GM12878 (cell line): ENCODE data around the gene RIT2. TPM values are rescaled to one million over a fixed set of nuclear protein-coding genes. Genes with fewer than 3 reads are reported as not detected.

Source experiments
- ATAC-seq: fragments of 200-7000 bp; cut with Tn5 transposase; 3 replicates; pipeline ENCODE4 v1.9.1; 2020; ENCODE audit warnings: mild to moderate bottlenecking, moderate library complexity
- BruUV-seq: library from RNA; stranded (reverse); fragments of 400-500 nt; replicated peaks from 2 replicates; lab custom pipeline; 2021; lab: Mats Ljungman, UMichigan
- CTCF ChIA-PET: fragments of 300-600 bp; sonication (Branson Sonifier 250); formaldehyde crosslinking; extraction: SDS; loops from one replicate; lab custom pipeline; 2021; ENCODE audit warnings: inconsistent platforms; lab: Yijun Ruan, JAX
- POLR2A ChIA-PET: fragments of 350-600 bp; formaldehyde crosslinking; extraction: SDS; loops from one replicate; lab custom pipeline; 2021; ENCODE audit warnings: inconsistent platforms; lab: Charles Lee
- RAD21 ChIA-PET: fragments of 300-600 bp; sonication (Branson Sonifier 250); formaldehyde crosslinking; loops from one replicate; lab custom pipeline; 2023; ENCODE audit warnings: antibody characterized with exemption; ENCODE audit not compliant: unreplicated experiment; lab: Charles Lee
- SMC1A ChIA-PET: fragments of 300-600 bp; sonication (Branson Sonifier 250); formaldehyde crosslinking; loops from one replicate; lab custom pipeline; 2023; ENCODE audit not compliant: unreplicated experiment, uncharacterized antibody; lab: Charles Lee
- DNase-seq: peaks from one replicate; pipeline ENCODE4 v3.0.0-alpha.2; 2011; ENCODE audit warnings: low read depth, low spot score
- FAIRE-seq: peaks from 3 replicates; lab custom pipeline; 2011; peaks lifted over from hg19 to GRCh38; lab: Jason Lieb, UNC
- H2AFZ ChIP-seq: 2 replicates; pipeline ENCODE4 v1.6.0; 2011; ENCODE audit warnings: low read depth, low read length, control low read depth; ENCODE audit not compliant: control insufficient read depth
- H3K27ac ChIP-seq: 2 replicates; pipeline ENCODE4 v1.5.1; 2011; ENCODE audit warnings: control low read depth; ENCODE audit not compliant: control insufficient read depth, insufficient read depth
- H3K27me3 ChIP-seq, 2 experiments: replicated peaks in 1 of 2; 2 replicates each; pipeline versions ENCODE4 v1.6.0 to v1.6.1; 2011; ENCODE audit warnings: low read length in 1 of 2; ENCODE audit not compliant: control insufficient read depth in 2 of 2, insufficient read depth in 2 of 2
- H3K36me3 ChIP-seq, 2 experiments: 2 replicates each; pipeline ENCODE4 v1.5.1; 2011; ENCODE audit warnings: low read length in 1 of 2; ENCODE audit not compliant: control insufficient read depth in 2 of 2, insufficient read depth in 2 of 2
- H3K4me1 ChIP-seq: 2 replicates; pipeline ENCODE4 v1.6.1; 2011; ENCODE audit warnings: mild to moderate bottlenecking, low read length, moderate library complexity, mixed read lengths; ENCODE audit not compliant: control insufficient read depth, insufficient read depth
- H3K4me2 ChIP-seq: 2 replicates; pipeline ENCODE4 v1.6.0; 2011; ENCODE audit warnings: control low read depth; ENCODE audit not compliant: control insufficient read depth, insufficient read depth
- H3K4me3 ChIP-seq: fragments of 200-600 bp; sonication (generic); 2 replicates; pipeline ENCODE4 v1.5.1; 2016
- H3K79me2 ChIP-seq: 2 replicates; pipeline ENCODE4 v1.6.0; 2011; ENCODE audit warnings: low read length; ENCODE audit not compliant: control insufficient read depth, insufficient read depth
- H3K9ac ChIP-seq: 2 replicates; pipeline ENCODE4 v1.8.0; 2011; ENCODE audit warnings: low read length, control low read depth, mixed read lengths; ENCODE audit not compliant: control insufficient read depth, insufficient read depth
- H3K9me3 ChIP-seq: replicated peaks from 3 replicates; pipeline ENCODE4 v1.5.1; 2011; ENCODE audit warnings: mild to moderate bottlenecking, low read length; ENCODE audit not compliant: control insufficient read depth, insufficient read depth
- H4K20me1 ChIP-seq: 2 replicates; pipeline ENCODE4 v1.6.0; 2011; ENCODE audit not compliant: control insufficient read depth, insufficient read depth
- EED ChIP-seq: sonication (generic); IDR thresholded peaks from 2 replicates; pipeline ENCODE4 v1.6.1; 2016; ENCODE audit warnings: antibody characterized with exemption, low read depth
- EP300 ChIP-seq, 2 experiments: fragments of 150-350 bp in 1 of 2; IDR thresholded peaks; 2 replicates each; pipeline ENCODE4 v1.6.1; 2011 to 2012; ENCODE audit warnings: low read depth in 2 of 2, low read length in 2 of 2, borderline replicate concordance in 1 of 2, improper control_type of control experiment in 1 of 2, inconsistent platforms in 1 of 2; ENCODE audit not compliant: control insufficient read depth in 1 of 2
- HDAC6 ChIP-seq: fragments of 200-600 bp; sonication (generic); IDR thresholded peaks from one replicate; pipeline ENCODE4 v1.8.0; 2017; ENCODE audit warnings: antibody characterized with exemption; ENCODE audit not compliant: unreplicated experiment
- IKZF1 ChIP-seq: fragments of 450-650 bp; conservative IDR thresholded peaks from 2 replicates; pipeline ENCODE4 v1.6.1; 2017; ENCODE audit warnings: antibody characterized with exemption, mild to moderate bottlenecking
- IRF5 ChIP-seq: fragments of 450-650 bp; IDR thresholded peaks from 2 replicates; pipeline ENCODE4 v1.6.1; 2017; ENCODE audit warnings: borderline replicate concordance
- MEF2B ChIP-seq: fragments of 450-650 bp; IDR thresholded peaks from 2 replicates; pipeline ENCODE4 v1.6.1; 2018; ENCODE audit warnings: mild to moderate bottlenecking, moderate library complexity; ENCODE audit not compliant: partially characterized antibody, poor library complexity, severe bottlenecking
- SMAD5 ChIP-seq: IDR thresholded peaks from 2 replicates; pipeline ENCODE4 v1.6.1; 2016; ENCODE audit warnings: antibody characterized with exemption, low read depth
- WRNIP1 ChIP-seq: IDR thresholded peaks from 2 replicates; pipeline ENCODE4 v1.6.1; 2011; ENCODE audit warnings: low read depth, low read length, improper control_type of control experiment, borderline replicate concordance
- ZNF217 ChIP-seq: fragments of 450-650 bp; IDR thresholded peaks from 2 replicates; pipeline ENCODE4 v1.6.1; 2017; ENCODE audit warnings: antibody characterized with exemption, mild to moderate bottlenecking
- WGBS: methylation state at CpG from one replicate; pipeline ENCODE4 v1.1.6; 2016; ENCODE audit warnings: low lambda C conversion rate; ENCODE audit not compliant: insufficient replicate concordance, insufficient coverage; ENCODE audit errors: missing lambda C conversion rate; 5-methylcytosine and 5-hydroxymethylcytosine counted together
- in situ Hi-C: fragments of 300-500 bp; cut with MboI; formaldehyde crosslinking; loops from 9 replicates; pipeline ENCODE4 v1.14.3; 2018; ENCODE audit warnings: mixed read lengths
- intact Hi-C: fragments of 100-400 bp; cut with micrococcal nuclease; formaldehyde crosslinking; loops from one replicate; pipeline ENCODE4 v1.14.2; 2022; ENCODE audit not compliant: unreplicated experiment
- polyA plus RNA-seq, 11 experiments: library from polyadenylated mRNA; depleted of rRNA in 4 of 11; unstranded in 6 of 11; stranded (reverse) in 5 of 11; fragments of >200 nt; fragmentation: Nextera tagmentation in 4 of 11; fragmentation: Illumina TruSeq in 1 of 11; extraction: Ambion mirVana in 4 of 11; extraction: Trizol in 1 of 11; gene quantifications; 1 replicate in 1 of 11; 2 replicates in 10 of 11; pipeline versions ENCODE4 v1.2.1 to v1.2.3, GENCODE V29; 2011 to 2016; ENCODE audit warnings: inconsistent platforms in 2 of 11, missing spikeins in 2 of 11, low read depth in 1 of 11
- total RNA-seq, 4 experiments: library from RNA; depleted of rRNA in 3 of 4; stranded (reverse); fragments of >200 nt in 3 of 4; fragmentation: Illumina TruSeq in 1 of 4; extraction: Trizol in 1 of 4; gene quantifications; 2 replicates each; pipeline versions ENCODE4 v1.2.1 to v1.2.3, GENCODE V29; 2013 to 2021
- TF ChIP-seq, protein P1 (sequence below): fragments of 150-350 bp; IDR thresholded peaks from 2 replicates; pipeline ENCODE4 v1.6.1; 2016; ENCODE audit warnings: low read depth, low read length

Gene RIT2
- total and polyA plus RNA-seq, 10 of the 15 experiments (the other 5 are each of a cell fraction or from before 2014, with no cell fraction given): not detected

GRCh38 chr18:42756214-42756613 lies 359.3 kb downstream of the RIT2 start:
- intact Hi-C loops: no loop called here
- H3K27me3 ChIP-seq: no peaks in the 10 kb centered on the region
- H3K4me3 ChIP-seq: no peak overlapping the region
- no peaks in the 10 kb centered on the region for H4K20me1 ChIP-seq
- ChIA-PET CTCF (no interaction called here), RAD21 (no interaction called here), SMC1A (no interaction called here), POLR2A (no interaction called here)
- no peaks in the 10 kb centered on the region for H3K9me3 ChIP-seq
- TF ChIP-seq SMAD5: no peak
- TF ChIP-seq EED: no peak
- TF ChIP-seq WRNIP1: no peak
- no peak for TF ChIP-seq MEF2B
- TF ChIP-seq, protein P1, sequence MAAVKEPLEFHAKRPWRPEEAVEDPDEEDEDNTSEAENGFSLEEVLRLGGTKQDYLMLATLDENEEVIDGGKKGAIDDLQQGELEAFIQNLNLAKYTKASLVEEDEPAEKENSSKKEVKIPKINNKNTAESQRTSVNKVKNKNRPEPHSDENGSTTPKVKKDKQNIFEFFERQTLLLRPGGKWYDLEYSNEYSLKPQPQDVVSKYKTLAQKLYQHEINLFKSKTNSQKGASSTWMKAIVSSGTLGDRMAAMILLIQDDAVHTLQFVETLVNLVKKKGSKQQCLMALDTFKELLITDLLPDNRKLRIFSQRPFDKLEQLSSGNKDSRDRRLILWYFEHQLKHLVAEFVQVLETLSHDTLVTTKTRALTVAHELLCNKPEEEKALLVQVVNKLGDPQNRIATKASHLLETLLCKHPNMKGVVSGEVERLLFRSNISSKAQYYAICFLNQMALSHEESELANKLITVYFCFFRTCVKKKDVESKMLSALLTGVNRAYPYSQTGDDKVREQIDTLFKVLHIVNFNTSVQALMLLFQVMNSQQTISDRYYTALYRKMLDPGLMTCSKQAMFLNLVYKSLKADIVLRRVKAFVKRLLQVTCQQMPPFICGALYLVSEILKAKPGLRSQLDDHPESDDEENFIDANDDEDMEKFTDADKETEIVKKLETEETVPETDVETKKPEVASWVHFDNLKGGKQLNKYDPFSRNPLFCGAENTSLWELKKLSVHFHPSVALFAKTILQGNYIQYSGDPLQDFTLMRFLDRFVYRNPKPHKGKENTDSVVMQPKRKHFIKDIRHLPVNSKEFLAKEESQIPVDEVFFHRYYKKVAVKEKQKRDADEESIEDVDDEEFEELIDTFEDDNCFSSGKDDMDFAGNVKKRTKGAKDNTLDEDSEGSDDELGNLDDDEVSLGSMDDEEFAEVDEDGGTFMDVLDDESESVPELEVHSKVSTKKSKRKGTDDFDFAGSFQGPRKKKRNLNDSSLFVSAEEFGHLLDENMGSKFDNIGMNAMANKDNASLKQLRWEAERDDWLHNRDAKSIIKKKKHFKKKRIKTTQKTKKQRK: no peak
- TF ChIP-seq IKZF1: no peak
- TF ChIP-seq EP300 (IDR thresholded peaks at IDR 0.05; ENCODE audit: borderline replicate concordance in 1 of 2, control insufficient read depth in 1 of 2, low read depth in 2 of 2, low read length in 2 of 2): no peak
- TF ChIP-seq HDAC6: no peak
- TF ChIP-seq IRF5: no peak
- no peak for TF ChIP-seq ZNF217
- no peaks in the 10 kb centered on the region for H3K79me2 ChIP-seq
- H2AFZ ChIP-seq: no peak overlapping the region
- no peak overlapping the region for H3K9ac ChIP-seq
- ATAC-seq (no peak), FAIRE-seq (no peak), DNase-seq (no peak)
- no TSS peak for BruUV-seq
- H3K36me3 ChIP-seq: no peaks in the 10 kb centered on the region
- no peak overlapping the region for H3K4me2 ChIP-seq
- in situ Hi-C loops: no loop called here
- WGBS: 29% methylated on average over 3 of the region's 3 CpGs
- no peak overlapping the region for H3K27ac ChIP-seq
- H3K4me1 ChIP-seq: no peaks in the 10 kb centered on the region
